Muscle of back (tissue), 11 donors: ENCODE results near the gene AHCTF1. TPM values are rescaled to one million over a fixed set of nuclear protein-coding genes. Genes with fewer than 3 reads are reported as not detected.
"Not testable (repeated sequence)": the region's sequence is repeated elsewhere in the genome, so short reads cannot be mapped to it uniquely, and the experiment has no call there.

Source experiments
- DNase-seq, 3 donors: peaks; one replicate each; pipeline versions ENCODE4 v3.0.0 to v3.0.0-alpha.2; 2013
- polyA plus RNA-seq, 10 donors: library from polyadenylated mRNA; unstranded; fragments of 120-200 nt; gene quantifications; one replicate each; pipeline ENCODE4 v1.2.1, GENCODE V29; 2013; ENCODE audit not compliant: insufficient read length in 10 of 10

The AHCTF1 gene
- polyA plus RNA-seq, 10 donors: 23.2 to 36.4 (median 29.6) TPM

DNA sequence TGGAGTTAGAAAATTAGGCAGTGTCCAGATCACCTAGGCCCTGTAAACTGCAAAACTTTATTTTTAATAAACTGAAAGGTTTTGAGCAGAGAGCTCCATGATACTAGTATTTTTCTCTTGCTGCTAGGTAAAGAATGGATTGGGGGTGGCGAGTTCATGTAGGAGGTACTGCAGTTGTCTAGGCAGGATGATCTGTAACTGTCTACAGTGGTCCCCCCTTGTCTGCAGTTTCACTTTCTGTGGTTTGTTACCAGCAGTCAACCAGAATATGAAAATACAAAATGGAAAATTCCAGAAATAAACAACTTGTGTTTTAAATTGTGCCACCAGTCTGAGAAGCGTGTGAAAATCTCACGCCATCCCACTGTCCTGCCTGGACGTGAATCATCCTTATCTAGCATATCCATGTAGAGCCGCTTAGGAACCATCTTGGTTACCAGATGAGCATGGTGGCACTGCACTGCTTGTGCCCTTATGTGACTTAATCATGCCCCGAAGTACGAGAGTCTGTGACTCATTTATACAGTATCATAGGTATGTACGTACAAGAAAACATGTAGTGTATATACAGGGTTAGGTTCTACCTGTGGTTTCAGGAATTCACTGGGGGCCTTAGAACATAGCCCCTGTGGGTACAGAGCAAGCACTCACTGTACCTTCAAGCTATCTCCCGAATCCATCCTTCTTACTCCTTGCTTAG lies 94.2 kb downstream of the AHCTF1 start:
- DNase-seq: no peak

DNA sequence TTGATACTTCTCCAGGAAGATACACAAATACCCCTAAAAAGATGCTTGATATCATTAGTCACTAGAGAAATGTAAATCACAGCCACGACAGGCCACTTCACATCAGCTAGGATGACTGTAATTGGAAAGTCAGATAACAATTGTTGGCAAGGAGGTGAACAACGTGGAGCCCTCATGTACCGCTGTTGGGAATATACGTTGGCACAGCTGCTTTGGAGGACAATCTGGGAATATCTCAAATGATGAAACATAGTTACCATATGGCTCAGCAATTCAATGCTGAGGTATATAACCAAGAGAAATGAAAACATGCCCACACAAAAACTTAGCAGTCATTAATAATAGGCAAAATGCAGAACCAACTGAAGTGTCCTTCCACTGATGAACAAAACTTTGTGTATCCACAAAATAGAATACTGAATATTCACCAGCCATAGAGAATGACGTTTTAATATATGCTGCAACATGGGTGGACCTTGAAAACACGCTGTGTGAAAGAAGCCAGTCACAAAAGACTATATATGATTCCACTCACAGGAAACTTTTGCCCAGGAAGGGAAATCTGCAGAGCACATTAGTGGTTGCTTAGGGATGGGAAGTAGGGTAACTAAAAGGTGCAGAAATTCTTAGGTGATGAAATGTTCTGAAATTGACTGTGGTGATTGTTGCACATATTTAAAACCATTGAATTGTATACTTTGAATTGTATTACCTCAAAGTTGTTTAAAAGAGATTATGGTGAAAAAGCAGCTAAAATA lies 95.4 kb downstream of the AHCTF1 start:
- no peak for DNase-seq

DNA sequence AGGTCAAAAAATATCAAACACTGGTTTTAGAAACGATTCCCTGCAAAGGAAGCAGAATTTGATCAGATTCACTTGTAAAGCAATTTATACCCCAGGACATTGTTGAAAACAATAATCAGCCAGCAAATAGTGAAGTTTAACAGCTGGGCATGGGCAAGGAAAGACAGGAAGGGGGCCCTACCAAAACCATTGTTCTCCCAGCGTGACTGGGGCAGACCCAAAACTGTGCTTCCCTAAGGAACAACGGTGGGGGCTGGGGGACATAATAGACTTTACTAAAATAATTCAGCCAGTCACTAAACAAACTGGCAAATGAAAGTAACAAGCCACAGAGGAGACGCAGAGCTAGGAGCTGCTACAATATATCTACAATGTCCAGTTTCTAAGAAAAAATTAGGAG lies 100.2 kb downstream of the AHCTF1 start:
- DNase-seq: no peak

DNA sequence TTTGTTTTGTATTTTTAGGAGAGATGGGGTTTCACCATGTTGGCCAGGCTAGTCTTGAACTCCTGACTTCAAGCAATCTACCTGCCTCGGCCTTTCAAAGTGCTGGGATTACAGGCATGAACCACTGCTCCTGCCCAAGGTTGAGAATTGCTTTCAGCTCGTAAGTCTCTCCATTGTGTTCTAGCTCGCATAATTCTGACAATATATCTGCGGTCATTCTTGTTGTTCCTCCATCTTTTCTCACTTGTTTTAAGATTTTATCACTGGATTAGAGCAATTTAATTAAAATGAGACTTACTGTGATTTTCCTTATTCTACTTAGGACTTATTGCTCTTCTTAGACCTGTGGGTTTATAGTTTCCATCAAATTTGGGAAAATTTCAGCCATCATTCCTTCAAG lies 102.9 kb downstream of the AHCTF1 start:
- no peak for DNase-seq

DNA sequence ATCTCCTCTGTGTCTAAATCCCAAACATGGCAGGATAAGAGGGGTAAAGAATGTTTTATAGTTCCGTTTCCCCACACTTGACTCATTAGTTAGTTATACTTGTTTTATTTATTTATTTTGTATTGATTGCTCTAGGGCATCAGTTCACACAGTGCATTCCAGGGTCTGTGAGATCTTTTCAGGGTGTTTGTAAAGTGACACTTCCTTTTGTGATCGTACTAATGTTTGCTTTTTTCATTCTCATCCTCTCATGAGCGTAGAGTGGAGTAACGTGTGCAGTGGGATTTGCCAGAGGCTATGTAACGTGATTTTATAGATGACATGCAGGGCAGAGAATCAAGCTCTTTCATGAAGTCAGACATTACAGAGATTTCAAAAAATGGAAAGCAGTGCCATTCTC lies 104.4 kb downstream of the AHCTF1 start:
- no peak for DNase-seq

DNA sequence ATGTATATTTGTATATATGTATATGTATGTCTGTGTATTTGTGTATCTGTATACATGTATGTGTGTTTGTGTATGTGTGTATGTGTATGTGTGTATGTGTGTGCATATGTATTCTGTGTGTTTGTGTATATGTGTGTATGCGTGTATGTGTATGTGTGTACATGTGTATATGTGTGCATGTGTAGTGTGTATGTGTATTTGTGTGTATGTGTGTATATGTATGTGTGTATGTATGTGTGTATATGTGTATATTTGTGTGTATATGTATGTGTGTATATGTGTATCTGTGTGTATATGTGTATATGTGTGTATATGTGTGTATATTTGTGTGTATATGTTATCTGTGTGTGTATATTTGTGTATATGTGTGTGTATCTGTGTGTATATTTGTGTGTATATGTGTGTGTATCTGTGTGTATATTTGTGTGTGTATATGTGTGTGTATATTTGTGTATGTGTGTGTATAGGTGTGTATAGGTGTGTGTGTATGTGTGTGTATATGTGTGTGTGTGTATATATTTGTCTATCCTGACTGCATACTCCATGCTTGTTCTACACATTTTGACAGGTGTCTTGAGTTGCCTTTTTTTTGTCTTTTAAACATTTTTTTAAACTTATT lies 106.1 kb downstream of the AHCTF1 start:
- DNase-seq: no peak

DNA sequence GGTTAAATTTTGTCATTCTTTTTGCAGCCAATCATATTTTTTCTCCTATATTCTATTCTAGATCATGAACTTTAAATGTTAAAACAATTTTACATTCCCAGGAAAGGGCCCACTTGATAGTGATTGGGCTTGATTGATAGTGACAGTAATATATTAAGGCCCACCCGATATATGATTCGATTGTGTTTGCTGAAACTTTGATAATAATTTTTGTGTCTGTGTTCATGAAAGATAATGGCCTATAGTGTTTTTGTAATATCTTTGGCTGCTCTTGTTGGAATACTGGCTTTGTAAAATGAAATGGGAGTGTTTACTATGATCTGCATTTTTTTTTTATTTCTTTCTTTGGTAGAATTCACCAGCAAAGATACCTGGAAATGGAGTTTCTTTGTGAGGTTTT lies 107.2 kb downstream of the AHCTF1 start:
- DNase-seq: no peak

DNA sequence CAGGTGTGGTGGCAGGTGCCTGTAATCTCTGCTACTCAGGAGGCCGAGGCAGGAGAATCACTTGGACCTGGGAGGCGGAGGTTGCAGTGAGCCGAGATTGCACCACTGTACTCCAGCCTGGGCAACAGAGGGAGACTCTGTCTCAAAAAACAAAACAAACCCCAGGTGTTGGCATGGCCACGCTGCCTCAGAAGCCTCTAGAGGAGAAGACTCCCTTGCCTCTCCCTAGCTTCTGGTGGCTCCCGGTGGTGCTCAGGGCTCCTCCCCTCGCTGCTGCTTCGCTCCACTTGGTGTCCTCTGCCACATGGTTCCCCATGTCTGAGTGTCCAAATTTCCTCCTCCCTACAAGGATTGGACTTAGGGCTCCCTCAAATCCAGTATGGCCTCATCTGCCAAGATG lies 109.6 kb downstream of the AHCTF1 start:
- DNase-seq: not testable (repeated sequence)

DNA sequence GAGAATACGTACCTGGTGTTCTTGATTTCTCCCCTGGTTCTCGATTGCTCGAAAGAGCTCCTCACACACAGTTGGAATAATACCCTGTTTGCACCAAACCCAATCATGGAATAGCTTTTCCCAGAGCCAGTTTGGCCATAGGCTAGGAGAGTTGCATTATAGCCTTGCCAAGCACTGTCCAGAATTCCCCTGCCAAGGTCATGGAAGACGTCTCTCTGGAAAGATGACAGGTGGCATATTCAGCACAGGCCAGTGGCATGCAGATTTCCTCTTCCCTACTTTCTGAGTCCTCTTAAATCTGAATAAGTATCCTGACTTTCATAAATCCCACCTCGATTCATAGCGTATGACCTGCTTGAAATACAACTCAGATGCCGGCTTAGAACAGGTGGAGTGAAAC lies 111.1 kb downstream of the AHCTF1 start:
- no peak for DNase-seq

DNA sequence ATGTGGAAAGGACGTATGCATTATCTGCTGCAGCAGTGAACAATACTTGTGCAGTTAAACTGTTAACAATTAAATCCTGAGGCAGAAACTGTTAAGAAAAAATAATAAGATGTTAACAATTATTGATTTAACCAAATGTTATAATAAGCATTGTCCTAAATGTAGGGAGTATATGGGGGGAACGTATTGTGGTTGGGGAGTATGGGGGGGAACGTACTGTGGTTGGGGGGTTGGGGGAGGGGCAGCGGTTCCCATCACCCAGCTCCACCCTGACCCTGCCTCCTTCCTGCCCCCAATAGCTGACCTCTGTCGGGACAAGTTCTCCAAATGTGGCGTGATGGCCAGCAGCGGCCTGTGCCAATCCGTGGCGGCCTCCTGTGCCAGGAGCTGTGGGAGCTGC lies 114.0 kb downstream of the AHCTF1 start:
- DNase-seq: peak in 2 of 3 donors; percentile 21 to 26

DNA sequence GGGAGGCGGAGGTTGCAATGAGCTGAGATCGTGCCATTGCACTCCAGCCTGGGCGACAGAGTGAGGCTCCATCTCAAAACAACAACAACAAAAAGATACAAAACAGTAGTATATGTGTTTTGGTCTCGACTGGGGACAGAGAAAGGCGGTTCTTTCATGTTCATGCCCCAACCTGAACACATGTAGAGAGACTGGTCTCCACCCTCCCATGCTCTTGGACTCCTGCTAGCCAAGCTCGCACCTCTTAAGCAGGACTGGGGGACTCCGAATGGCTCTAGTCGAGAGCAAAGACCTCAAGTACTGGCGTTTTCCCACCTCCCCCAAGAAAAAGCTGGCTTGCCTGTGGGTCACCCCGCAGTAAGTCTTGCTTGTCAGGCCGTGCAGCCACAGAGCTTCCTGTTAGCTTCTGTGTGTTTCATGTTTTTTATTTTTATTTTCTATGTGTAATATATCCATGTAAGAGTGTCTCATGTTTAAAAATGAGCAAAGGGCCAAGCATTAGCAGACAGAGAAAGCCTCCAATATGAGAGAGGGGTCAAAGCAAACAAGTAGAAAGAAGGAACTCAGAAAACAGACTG lies 116.0 kb downstream of the AHCTF1 start:
- no peak for DNase-seq

DNA sequence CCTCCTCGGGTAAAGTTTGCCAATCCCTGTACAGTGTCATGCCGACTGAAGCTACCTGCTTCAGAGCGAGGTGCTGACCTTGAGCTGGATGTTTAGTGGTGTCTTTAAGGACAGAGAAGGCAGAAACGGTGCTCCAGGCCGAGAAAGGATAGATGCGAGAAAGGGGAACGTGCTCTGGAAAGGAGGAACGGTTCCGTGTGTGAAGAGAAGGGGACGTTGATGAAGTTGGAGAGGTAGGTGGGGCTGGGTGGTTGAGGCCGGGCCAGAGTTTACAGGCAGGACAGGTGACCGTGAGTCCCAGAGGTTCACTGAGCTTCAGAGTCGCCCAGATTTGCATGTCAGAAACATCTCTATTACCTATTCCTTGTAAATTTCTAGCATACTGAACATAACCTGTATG lies 116.9 kb downstream of the AHCTF1 start:
- DNase-seq: no peak

DNA sequence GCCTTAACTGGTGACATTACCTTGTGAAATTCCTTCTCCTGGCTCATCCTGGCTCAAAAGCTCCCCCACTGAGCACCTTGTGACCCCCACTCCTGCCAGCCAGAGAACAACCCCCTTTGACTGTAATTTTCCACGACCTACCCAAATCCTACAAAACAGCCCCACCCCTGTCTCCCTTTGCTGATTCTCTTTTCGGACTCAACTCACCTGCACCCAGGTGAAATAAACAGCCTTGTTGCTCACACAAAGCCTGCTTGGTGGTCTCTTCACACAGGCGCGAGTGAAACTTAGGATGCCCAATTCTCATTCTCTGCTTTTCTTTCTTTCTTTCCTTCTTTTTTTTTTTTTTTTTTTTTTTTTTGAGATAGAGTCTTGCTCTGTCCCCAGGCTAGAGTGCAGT lies 118.4 kb downstream of the AHCTF1 start:
- not testable (repeated sequence) for DNase-seq

DNA sequence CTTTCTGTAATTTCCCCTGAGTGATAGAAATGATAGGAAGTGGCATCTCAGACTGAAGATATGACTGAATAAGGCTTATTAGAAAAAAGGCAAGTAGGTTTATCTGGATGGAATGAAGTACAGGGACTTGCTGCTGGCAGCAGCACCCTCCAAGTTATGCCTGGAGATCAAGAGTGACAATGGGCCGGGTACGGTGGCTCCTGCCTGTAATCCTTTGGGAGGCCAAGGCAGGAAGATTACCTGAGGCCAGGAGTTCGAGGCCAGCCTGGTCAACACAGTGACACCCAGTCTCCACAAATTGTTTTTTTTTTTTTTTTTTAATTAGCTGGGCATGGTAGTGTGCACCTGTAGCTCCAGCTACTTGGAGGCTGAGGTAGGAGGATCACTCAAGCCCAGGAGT lies 119.8 kb downstream of the AHCTF1 start:
- DNase-seq: no peak

DNA sequence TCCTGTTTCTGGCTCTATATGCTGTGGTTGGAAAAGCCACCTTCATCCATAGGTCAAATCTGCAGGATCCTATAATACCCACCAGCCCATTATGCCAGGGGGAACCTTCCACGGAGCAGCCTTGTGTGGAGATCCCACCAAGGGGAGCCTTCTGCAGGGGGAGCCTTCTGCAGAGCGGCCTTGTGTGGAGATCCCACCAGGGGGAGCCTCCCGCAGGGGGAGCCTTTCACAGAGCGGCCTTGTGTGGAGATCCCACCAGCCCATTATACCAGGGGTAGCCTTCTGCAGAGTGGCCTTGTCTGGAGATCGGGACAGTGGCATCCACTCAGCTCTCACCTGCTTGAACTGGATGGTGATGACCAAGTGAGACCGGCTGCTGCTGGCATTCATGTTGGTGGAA lies 122.3 kb downstream of the AHCTF1 start:
- no peak for DNase-seq

DNA sequence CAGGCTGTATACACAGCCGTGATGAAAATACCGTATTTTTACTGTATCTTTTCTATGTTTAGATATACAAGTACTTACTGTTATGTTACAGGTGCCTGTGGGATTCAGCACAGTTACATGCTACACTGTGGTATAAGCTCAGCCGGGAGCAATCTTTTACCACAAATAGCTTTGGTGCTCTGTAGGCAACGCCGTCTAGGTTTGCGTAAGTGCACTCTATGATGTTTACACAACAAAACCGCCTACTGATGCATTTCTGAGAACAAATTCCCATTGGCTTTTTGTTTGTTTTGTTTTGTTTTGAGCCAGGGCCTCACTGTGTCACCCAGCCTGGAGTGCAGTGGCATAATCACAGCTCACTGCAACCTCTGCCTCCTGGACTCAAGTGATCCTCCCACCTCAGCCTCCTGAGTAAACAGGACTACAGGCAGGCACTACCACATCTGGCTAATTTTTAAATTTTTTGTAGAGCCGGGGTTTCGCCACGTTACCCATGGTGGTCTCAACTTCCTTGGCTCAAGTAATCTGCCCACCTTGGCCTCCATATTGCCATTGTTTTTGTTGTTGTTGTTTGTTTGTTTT lies 126.5 kb downstream of the AHCTF1 start:
- DNase-seq: no peak

DNA sequence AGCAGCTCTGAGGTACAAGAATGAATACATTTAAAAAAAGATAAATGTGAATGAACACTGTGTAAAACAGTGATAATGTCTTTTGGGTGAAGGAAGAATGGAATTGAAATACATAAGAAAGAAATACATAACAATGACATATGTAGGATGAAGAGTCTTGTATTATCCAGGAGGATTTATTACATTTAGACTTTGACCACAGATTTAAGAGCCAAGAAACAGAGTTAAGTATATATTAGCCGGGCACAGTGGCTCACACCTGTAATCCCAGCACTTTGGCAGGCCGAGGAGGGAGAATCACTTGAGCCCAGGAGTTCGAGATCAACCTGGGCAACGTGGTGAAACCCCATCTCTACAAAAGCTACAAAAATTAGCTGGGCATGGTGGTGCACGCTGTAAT lies 127.9 kb downstream of the AHCTF1 start:
- no peak for DNase-seq

DNA sequence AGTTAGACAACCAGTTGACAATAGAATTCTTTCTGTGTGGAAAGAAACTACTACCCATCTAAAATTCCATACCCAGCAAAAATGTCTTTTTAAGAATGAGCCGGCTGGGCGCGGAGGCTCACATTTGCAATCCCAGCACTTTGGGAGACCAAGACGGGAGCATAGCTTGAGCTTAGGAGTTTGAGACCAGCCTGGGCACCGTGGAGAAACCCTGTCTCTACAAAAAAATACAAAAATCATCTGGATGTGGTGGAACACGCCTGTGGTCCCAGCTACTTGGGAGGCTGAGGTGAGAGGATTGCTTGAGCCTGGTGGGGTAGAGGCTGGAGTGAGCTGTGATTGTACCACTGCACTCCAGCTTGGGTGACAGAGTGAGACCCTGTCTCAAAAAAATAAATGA lies 128.4 kb downstream of the AHCTF1 start:
- DNase-seq: no peak

DNA sequence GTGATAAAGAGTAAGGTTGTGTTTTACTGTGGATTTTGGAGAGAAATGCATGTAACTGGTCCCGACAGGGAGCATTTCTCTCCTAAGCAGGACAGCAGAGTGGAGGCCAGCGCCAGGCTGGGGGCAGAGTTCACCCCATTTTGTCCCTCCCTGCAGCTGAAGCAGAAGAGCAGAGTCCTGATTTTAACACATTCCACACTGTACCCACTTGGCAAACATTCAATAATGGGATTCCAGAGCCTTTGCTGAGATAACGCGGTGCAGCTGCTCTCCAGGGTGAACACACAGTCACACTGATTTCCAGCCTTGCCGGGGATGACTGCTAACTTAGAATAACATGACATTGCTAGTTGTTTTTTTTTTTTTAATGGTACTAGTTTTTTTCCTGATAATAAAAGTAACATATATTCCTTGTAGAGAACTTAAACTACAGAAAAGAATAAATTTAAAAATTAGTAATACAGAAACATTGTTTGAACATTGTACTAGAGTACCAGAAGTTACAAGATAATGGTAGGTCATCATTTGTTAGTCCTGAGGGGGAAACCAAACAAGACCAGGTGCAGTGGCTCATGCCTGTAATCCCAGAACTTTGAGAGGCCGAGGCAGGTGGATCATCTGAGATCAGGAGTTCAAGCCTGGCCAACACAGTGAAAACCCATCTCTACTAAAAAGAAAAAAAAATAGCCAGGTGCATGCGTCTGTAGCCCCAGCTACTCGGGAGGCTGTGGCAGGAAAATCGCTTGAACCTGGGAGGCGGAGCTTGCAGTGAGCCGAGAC lies 130.3 kb downstream of the AHCTF1 start:
- DNase-seq: no peak

DNA sequence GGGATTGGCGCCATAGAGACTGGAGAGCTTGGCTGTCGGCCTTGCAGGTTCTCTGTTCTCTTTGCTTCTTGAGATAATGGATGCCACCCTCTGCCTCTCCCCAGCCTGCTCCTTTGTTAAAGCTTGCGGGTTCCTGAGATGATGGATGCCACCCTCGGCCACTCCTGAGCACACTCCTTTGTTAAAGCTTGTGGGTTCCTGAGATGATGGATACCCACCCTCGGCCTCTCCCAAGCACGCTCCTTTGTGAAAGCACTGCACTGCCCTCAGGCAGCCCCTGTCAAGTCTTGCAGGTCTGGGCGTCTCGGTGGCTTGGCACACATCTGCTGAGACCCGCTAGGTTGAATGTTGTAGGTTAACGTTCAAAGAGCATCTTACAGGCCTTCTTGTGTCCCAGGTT lies 131.0 kb downstream of the AHCTF1 start:
- no peak for DNase-seq

DNA sequence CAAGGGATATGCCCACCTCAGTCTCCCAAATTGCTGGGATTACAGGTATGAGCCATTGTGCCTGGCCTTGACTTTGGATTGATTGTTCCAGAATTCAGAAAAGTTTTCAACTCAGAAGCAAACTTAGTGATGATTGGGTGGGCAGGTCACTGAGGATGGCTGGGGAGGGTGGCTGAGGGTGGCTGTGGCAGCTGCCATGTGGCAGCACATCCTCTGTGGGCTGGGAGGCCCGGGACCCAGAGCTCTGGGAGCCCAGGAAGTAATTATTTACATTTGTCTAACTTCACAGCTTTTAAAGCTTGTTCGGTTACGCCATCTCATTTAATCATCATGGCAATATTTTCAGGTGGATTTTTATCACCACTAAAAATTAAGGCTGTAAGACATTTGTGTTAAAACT lies 131.4 kb downstream of the AHCTF1 start:
- no peak for DNase-seq
